ENCODE results near the gene OS9.
A peak's percentile ranks its signal among the peaks of the same experiment; 100 is the strongest.
"Not testable (repeated sequence)": the region's sequence is repeated elsewhere in the genome, so short reads cannot be mapped to it uniquely, and the experiment has no call there.

Gene OS9, protein sequence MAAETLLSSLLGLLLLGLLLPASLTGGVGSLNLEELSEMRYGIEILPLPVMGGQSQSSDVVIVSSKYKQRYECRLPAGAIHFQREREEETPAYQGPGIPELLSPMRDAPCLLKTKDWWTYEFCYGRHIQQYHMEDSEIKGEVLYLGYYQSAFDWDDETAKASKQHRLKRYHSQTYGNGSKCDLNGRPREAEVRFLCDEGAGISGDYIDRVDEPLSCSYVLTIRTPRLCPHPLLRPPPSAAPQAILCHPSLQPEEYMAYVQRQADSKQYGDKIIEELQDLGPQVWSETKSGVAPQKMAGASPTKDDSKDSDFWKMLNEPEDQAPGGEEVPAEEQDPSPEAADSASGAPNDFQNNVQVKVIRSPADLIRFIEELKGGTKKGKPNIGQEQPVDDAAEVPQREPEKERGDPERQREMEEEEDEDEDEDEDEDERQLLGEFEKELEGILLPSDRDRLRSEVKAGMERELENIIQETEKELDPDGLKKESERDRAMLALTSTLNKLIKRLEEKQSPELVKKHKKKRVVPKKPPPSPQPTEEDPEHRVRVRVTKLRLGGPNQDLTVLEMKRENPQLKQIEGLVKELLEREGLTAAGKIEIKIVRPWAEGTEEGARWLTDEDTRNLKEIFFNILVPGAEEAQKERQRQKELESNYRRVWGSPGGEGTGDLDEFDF

DNA sequence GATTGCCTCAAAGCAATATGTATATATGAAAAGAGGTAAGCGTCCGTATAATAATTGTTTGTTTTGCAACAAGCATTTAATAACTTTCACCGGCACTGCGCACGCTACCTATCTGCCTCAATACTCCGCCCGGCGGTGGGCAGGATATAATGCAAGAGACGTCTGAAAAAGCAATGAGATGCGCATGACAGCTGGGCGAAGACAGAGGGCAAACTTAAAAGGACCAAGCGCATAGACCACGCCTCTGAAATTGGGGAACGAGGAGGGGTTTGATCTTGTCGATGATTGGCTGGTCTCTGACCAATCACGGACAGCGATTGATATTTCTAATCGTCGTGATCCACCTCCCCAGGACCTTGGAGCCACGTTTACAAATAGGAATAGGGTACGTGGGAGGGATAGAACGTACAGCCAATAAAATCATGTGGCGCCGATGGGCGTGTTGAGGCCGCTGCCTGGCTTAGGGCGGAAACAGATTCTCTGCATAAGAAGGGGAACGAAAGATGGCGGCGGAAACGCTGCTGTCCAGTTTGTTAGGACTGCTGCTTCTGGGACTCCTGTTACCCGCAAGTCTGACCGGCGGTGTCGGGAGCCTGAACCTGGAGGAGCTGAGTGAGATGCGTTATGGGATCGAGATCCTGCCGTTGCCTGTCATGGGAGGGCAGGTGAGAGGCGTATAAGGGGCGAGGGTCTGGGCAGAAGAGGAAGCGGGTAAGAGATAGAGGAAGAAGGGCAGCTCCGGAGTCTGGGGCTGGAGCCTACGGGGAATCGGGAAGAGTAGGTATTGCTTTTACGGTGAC is at the start of gene OS9:
Gene OS9, plus strand, starts transcription at position 474 of the 800 bp plus-strand sequence. Its CDS starts 30 bp downstream, at position 504.
- DNase-seq (ENCODE audit: low spot score): peak; percentile 100

- not testable (repeated sequence) for DNase-seq (ENCODE audit: low spot score)
Observed at GRCh38 chr12:57645990-57646658, 47.8 kb upstream of the OS9 start.

DNA sequence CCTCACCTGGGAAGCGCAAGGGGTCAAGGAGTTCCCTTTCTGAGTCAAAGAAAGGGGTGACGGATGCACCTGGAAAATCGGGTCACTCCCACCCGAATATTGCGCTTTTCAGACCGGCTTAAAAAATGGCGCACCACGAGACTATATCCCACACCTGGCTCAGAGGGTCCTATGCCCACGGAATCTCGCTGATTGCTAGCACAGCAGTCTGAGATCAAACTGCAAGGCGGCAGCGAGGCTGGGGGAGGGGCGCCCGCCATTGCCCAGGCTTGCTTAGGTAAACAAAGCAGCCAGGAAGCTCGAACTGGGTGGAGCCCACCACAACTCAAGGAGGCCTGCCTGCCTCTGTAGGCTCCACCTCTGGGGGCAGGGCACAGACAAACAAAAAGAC is 47.3 kb upstream of the OS9 start:
- DNase-seq (ENCODE audit: low spot score): not testable (repeated sequence)

DNA sequence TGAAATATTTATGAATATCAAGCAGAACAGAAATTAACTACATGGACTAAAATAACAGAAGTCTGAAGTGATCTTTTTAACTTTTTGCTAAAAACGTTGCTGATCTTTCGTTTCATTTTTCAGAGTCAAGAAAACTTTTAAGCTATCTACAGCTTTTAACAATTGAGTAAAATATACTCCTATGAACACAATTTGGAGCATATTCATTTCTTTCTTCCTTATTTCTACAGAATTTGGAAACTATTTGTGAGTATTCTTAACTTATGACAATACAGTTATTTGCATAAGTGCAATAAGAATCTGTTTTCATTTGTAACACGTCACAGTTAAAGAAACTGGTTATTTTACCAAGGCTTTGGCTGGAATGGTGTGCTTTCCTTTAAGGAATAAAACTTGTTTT is 39.9 kb upstream of the OS9 start:
- DNase-seq (ENCODE audit: low spot score): no peak

DNA sequence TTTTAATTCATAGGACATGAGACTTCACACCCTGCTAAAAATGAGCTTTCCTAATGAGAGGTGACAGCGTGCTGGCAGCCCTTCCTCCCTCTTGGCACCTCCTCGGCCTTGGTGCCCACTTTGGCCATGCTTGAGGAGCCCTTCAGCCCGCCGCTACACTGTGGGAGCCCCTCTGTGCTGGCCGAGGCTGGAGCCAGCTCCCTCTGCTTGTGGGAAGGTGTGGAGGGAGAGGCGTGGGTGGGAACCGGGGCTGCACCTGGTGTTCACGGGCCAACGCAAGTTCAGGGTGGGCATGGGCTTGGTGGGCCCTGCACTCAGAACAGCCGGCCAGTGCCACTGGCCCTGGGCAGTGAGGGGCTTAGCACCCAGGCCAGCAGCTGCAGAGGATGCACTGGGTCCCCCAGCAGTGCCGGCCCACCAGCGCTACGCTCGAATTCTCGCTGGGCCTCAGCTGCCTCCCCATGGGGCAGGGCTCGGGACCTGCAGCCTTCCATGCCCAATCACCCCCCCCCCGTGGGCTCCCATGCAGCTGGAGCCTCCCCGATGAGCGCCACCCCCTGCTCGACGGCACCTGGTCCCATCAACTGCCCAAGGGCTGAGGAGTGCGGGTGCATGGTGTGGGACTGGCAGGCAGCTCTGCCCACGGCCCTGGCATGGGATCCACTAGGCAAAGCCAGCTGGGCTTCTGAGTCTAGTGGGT is 38.2 kb upstream of the OS9 start:
- no peak for DNase-seq (ENCODE audit: low spot score)

DNA sequence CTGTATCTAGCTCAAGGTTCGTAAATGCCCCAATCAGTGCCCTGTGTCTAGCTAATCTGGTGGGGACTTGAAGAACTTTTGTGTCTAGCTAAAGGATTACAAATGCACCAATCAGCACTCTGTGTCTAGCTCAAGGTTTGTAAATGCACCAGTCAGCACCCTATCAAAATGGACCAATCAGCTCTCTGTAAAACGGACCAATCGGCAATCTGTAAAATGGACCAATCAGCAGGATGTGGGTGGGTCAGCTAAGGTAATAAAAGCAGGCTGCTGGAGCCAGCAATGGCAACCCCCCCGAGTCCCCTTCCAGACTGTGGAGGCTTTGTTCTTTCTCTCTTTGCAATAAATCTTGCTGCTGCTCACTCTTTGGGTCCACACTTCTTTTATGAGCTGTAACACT is 37.5 kb upstream of the OS9 start:
- DNase-seq (ENCODE audit: low spot score): not testable (repeated sequence)

DNA sequence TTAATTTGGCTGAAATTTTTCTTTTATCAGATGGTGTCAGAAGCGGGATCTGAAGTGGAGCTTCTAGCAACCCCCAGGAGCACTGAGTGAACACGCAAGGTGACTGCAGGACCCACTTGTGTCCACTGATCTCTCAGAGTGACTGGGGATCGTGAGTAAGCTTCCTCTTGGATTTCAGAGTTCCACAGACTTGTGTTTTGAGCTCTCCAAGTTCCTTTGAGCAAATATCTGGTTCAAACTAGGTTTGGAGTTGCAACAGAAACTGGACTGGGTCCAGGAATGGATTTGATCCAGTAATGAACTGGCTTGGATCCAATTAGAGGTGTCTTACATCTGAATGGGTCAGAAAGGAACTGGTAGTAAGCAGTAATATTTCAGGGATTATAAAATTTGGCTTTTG is 36.2 kb upstream of the OS9 start:
- no peak for DNase-seq (ENCODE audit: low spot score)

GRCh38 chr12:57658890-57659289 is 35.0 kb upstream of the OS9 start:
- no peak for DNase-seq (ENCODE audit: low spot score)

GRCh38 chr12:57661376-57661775 is 32.6 kb upstream of the OS9 start:
- DNase-seq (ENCODE audit: low spot score): no peak

GRCh38 chr12:57665066-57665820 is 28.7 kb upstream of the OS9 start:
- not testable (repeated sequence) for DNase-seq (ENCODE audit: low spot score)

- no peak for DNase-seq (ENCODE audit: low spot score)
Observed at GRCh38 chr12:57666897-57667296, 27.0 kb upstream of the OS9 start.

- DNase-seq (ENCODE audit: low spot score): not testable (repeated sequence)
Observed at GRCh38 chr12:57669691-57670090, 24.2 kb upstream of the OS9 start.

- not testable (repeated sequence) for DNase-seq (ENCODE audit: low spot score)
Observed at GRCh38 chr12:57671811-57672210, 22.1 kb upstream of the OS9 start.

GRCh38 chr12:57672801-57673200 is 21.1 kb upstream of the OS9 start:
- DNase-seq (ENCODE audit: low spot score): no peak

DNA sequence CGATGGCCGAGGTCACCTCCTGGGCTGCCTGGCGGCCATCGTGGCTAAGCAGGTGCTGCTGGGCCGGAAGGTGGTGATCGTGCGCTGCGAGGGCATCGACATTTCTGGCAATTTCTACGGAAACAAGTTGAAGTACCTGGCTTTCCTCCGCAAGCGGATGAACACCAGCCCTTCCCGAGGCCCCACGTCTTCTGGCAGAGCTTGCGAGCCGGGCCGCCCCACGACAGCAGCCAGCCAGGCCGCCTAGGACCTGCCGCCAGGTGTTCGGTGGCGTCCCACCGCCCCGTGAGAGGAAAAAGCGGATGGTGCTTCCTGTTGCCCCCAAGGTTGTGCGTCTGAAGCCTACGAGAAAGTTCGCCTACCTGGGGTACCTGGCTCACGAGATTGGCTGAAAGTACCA is 19.2 kb upstream of the OS9 start:
- no peak for DNase-seq (ENCODE audit: low spot score)

GRCh38 chr12:57677947-57678346 is 16.0 kb upstream of the OS9 start:
- DNase-seq (ENCODE audit: low spot score): not testable (repeated sequence)

DNA sequence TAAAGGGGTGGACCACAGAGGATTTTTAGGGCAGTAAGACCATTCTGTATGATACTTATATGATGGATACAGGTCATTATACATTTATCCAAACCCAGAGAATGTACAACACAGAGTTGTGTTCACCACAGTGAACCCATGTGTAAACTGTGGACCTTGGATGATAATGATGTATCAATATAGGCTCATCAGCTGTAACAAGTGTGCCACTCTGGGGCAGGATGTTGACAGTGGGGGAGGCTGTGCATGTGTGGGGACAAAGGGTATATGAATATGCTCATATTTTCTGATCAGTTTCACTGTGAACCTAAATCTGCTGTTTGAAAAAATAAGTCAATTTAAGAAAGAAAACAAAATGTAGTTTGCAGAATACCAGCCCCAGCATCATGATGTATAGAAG is 14.2 kb upstream of the OS9 start:
- DNase-seq (ENCODE audit: low spot score): no peak

DNA sequence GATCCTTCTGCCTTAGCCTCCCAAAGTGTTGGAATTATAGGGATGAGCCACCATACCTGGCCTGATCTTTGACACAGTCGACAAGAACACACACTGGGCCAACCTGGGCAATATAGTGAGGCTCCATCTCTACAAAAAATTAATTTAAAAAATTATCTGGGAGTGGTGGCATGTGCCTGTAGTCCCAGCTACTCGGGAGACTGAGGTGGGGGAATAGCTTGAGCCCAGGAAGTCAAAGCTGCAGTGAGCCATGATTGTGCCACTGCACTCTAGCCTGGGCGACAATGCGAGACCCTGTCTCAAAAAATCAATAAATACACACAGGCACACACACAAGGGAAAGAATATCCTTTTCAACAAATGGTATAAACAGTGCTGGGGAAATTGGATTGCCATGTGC is 6.1 kb upstream of the OS9 start:
- DNase-seq (ENCODE audit: low spot score): no peak

- DNase-seq (ENCODE audit: low spot score): no peak
Observed at GRCh38 chr12:57688931-57689330, 5.0 kb upstream of the OS9 start.

- DNase-seq (ENCODE audit: low spot score): no peak
Observed at GRCh38 chr12:57692500-57692899, 1.4 kb upstream of the OS9 start.

- DNase-seq (ENCODE audit: low spot score): no peak
Observed at GRCh38 chr12:57693317-57693658, 644 bp upstream of the OS9 start.

Data from kidney tubule cell (primary cell).